Lower leg skin (tissue), 4 donors: ENCODE measurements around the gene RASAL1. TPM values are rescaled to one million over a fixed set of nuclear protein-coding genes. Genes with fewer than 3 reads are reported as not detected.

ENCODE experiments used
- DNase-seq, 2 donors: peaks; one replicate each; pipeline ENCODE4 v3.0.0-alpha.2; 2019; ENCODE audit warnings: low spot score in 2 of 2
- H3K4me3 ChIP-seq: fragments of 200-600 bp; sonication (generic); 2 replicates; pipeline ENCODE4 v1.5.1; 2017; ENCODE audit warnings: mild to moderate bottlenecking, low read depth; ENCODE audit not compliant: poor library complexity, severe bottlenecking
- CTCF ChIP-seq, 3 donors: fragments of 450-650 bp; IDR thresholded peaks; one replicate each; pipeline ENCODE4 v1.5.1; 2016; ENCODE audit warnings: antibody characterized with exemption in 3 of 3, mild to moderate bottlenecking in 3 of 3, moderate library complexity in 2 of 3
- POLR2A ChIP-seq, 2 donors: fragments of 450-650 bp; IDR thresholded peaks; one replicate each; pipeline ENCODE4 v1.6.1; 2016 to 2017; ENCODE audit warnings: antibody characterized with exemption in 2 of 2, mild to moderate bottlenecking in 1 of 2, moderate library complexity in 1 of 2
- WGBS, 2 donors: methylation state at CpG; one replicate each; pipeline ENCODE4 v1.1.5; 2018; 5-methylcytosine and 5-hydroxymethylcytosine counted together
- intact Hi-C: fragments of 100-400 bp; cut with DNase I; formaldehyde crosslinking; loops from one replicate; pipeline ENCODE4 v1.15.0; 2023; ENCODE audit warnings: low total_unique reads
- total RNA-seq, 4 donors: library from RNA; depleted of rRNA; stranded (reverse); fragments of >200 nt; gene quantifications; one replicate each; pipeline ENCODE4 v1.1.0, GENCODE V29; 2016

Gene RASAL1
- total RNA-seq, 4 donors from 2014 or later, result 39.3 to 59.3 (median 50.9) TPM

- 90 to 93% methylated on average over 3 of the region's 3 CpGs for WGBS, 2 donors
- intact Hi-C loops, result no loop called here
- no peak for DNase-seq
- no peak overlapping the region for H3K4me3 ChIP-seq
- TF ChIP-seq POLR2A (IDR thresholded peaks at IDR 0.05), result no peak
- no peak for TF ChIP-seq CTCF (IDR thresholded peaks at IDR 0.05)
Measured at GRCh38 chr12:113088037-113088436, 47.5 kb downstream of the RASAL1 start.

DNA sequence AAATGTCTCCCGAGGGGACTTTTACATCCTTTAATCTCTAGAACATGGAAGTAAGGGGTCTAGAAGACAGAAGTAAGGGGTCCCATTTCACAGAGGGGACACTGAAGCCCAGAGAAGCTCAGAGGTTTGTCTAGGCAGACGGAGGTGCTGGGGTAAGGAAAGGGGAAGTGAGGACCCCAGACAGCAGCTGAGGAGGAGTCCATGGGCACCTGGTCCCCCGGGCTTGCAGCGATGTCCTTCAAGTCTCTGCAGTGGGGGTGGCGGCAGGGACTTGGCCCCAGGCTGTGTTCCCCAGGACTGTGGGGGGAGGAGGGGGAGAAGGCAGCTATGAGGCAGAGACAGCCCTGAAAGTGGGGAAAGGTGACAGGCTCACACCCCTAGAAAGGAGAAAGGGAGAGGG is 48.4 kb downstream of the RASAL1 start:
- no peak for DNase-seq
- intact Hi-C loops, result no loop called here
- no peak for TF ChIP-seq CTCF (IDR thresholded peaks at IDR 0.05)
- TF ChIP-seq POLR2A (IDR thresholded peaks at IDR 0.05), result no peak
- 43 to 44% methylated on average over 5 of the region's 5 CpGs for WGBS, 2 donors
- H3K4me3 ChIP-seq, result no peak overlapping the region

GRCh38 chr12:113086249-113087164 is 49.1 kb downstream of the RASAL1 start:
- no peak overlapping the region for H3K4me3 ChIP-seq
- intact Hi-C loops, result no loop called here
- no peak for TF ChIP-seq CTCF (IDR thresholded peaks at IDR 0.05)
- TF ChIP-seq POLR2A (IDR thresholded peaks at IDR 0.05), result no peak
- 36 to 38% methylated on average over 17 of the region's 17 CpGs for WGBS, 2 donors
- no peak for DNase-seq

GRCh38 chr12:113083863-113084435 is 51.6 kb downstream of the RASAL1 start:
- 63 to 72% methylated on average over 11 of the region's 11 CpGs for WGBS, 2 donors
- no peak overlapping the region for H3K4me3 ChIP-seq
- TF ChIP-seq CTCF (IDR thresholded peaks at IDR 0.05) (no peak), POLR2A (IDR thresholded peaks at IDR 0.05) (no peak)
- no peak for DNase-seq
- intact Hi-C loops, result no loop called here

GRCh38 chr12:113082486-113083148 is 52.9 kb downstream of the RASAL1 start:
- no peak for DNase-seq
- WGBS, 2 donors, result 85 to 91% methylated on average over 9 of the region's 9 CpGs
- H3K4me3 ChIP-seq, result no peak overlapping the region
- intact Hi-C loops, result no loop called here
- TF ChIP-seq POLR2A (IDR thresholded peaks at IDR 0.05), result no peak
- no peak for TF ChIP-seq CTCF (IDR thresholded peaks at IDR 0.05)
